Neuronal stem cell (in vitro differentiated cells): Measurements from ENCODE around the gene PAPPA2.

Experiments
- DNase-seq: peaks from one replicate; pipeline ENCODE4 v3.0.0-alpha.2; 2013; ENCODE audit warnings: low spot score
- H2AFZ ChIP-seq: one replicate; pipeline ENCODE4 v1.6.1; 2013; ENCODE audit warnings: mild to moderate bottlenecking, low read length, inconsistent platforms
- H2AK5ac ChIP-seq: 2 replicates; pipeline ENCODE4 v1.6.1; 2013; ENCODE audit warnings: low read depth, mild to moderate bottlenecking, inconsistent platforms, low read length, moderate library complexity, mixed read lengths
- H2BK120ac ChIP-seq: 2 replicates; pipeline ENCODE4 v1.6.1; 2013; ENCODE audit warnings: low read depth, mild to moderate bottlenecking, inconsistent platforms, low read length, moderate library complexity, mixed read lengths
- H2BK12ac ChIP-seq: one replicate; pipeline ENCODE4 v1.6.1; 2013; ENCODE audit warnings: low read length, inconsistent platforms
- H2BK15ac ChIP-seq: 2 replicates; pipeline ENCODE4 v1.6.1; 2013; ENCODE audit warnings: mild to moderate bottlenecking, low read length, inconsistent platforms, mixed read lengths
- H2BK5ac ChIP-seq: one replicate; pipeline ENCODE4 v1.6.1; 2013; ENCODE audit warnings: inconsistent platforms, mild to moderate bottlenecking, low read length, moderate library complexity
- H3K14ac ChIP-seq: one replicate; pipeline ENCODE4 v1.6.1; 2013; ENCODE audit warnings: low read length, inconsistent platforms
- H3K18ac ChIP-seq: 2 replicates; pipeline ENCODE4 v1.6.1; 2013; ENCODE audit warnings: low read length, inconsistent platforms
- H3K23ac ChIP-seq: 2 replicates; pipeline ENCODE4 v1.6.1; 2013; ENCODE audit warnings: low read depth, mild to moderate bottlenecking, mixed read lengths, low read length, inconsistent platforms; ENCODE audit not compliant: poor library complexity
- H3K27ac ChIP-seq: replicated peaks from 3 replicates; pipeline ENCODE4 v1.5.1; 2013; ENCODE audit warnings: low read length, inconsistent platforms
- H3K27me3 ChIP-seq, 3 experiments: 2 replicates each; pipeline ENCODE4 v1.6.1; 2013; ENCODE audit warnings: low read length in 3 of 3, mild to moderate bottlenecking in 2 of 3, inconsistent platforms in 1 of 3, low read depth in 1 of 3, mixed read lengths in 1 of 3, moderate library complexity in 1 of 3; ENCODE audit not compliant: control insufficient read depth in 3 of 3, insufficient read depth in 3 of 3
- H3K36me3 ChIP-seq, 2 donors: replicated peaks in 1 of 2; 2 replicates each; pipeline ENCODE4 v1.6.1; 2013; ENCODE audit warnings: low read length in 2 of 2; ENCODE audit not compliant: control insufficient read depth in 2 of 2, insufficient read depth in 2 of 2
- H3K4ac ChIP-seq: 2 replicates; pipeline ENCODE4 v1.6.1; 2013; ENCODE audit warnings: inconsistent platforms, mild to moderate bottlenecking, low read length, moderate library complexity
- H3K4me1 ChIP-seq, 2 donors: 1 replicate in 1 of 2; 2 replicates in 1 of 2; pipeline ENCODE4 v1.6.1; 2013; ENCODE audit warnings: low read length in 2 of 2, low read depth in 1 of 2; ENCODE audit not compliant: control insufficient read depth in 2 of 2, insufficient read depth in 1 of 2
- H3K4me2 ChIP-seq: one replicate; pipeline ENCODE4 v1.6.1; 2013; ENCODE audit warnings: mild to moderate bottlenecking, low read length, inconsistent platforms; ENCODE audit not compliant: insufficient read depth, poor library complexity, severe bottlenecking
- H3K4me3 ChIP-seq, 2 donors: 2 replicates each; pipeline ENCODE4 v1.5.1; 2013; ENCODE audit warnings: low read length in 2 of 2, mild to moderate bottlenecking in 2 of 2, inconsistent platforms in 1 of 2, moderate library complexity in 1 of 2
- H3K79me1 ChIP-seq: one replicate; pipeline ENCODE4 v1.6.1; 2013; ENCODE audit warnings: low read depth, mild to moderate bottlenecking, inconsistent platforms, low read length, moderate library complexity
- H3K9ac ChIP-seq: one replicate; pipeline ENCODE4 v1.6.1; 2013; ENCODE audit warnings: mild to moderate bottlenecking, low read depth, low read length, inconsistent platforms; ENCODE audit not compliant: poor library complexity
- H3K9me3 ChIP-seq, 2 donors: replicated peaks in 1 of 2; 2 replicates each; pipeline versions ENCODE3 to v1.6.1; 2013; ENCODE audit warnings: low read length in 2 of 2, mild to moderate bottlenecking in 2 of 2, inconsistent platforms in 1 of 2, low read depth in 1 of 2, mixed read lengths in 1 of 2, moderate library complexity in 1 of 2; ENCODE audit not compliant: control insufficient read depth in 2 of 2, insufficient read depth in 1 of 2
- H4K8ac ChIP-seq: one replicate; pipeline ENCODE4 v1.6.1; 2013; ENCODE audit warnings: low read depth, mild to moderate bottlenecking, inconsistent platforms, low read length, moderate library complexity
- H4K91ac ChIP-seq: one replicate; pipeline ENCODE4 v1.6.1; 2013; ENCODE audit warnings: low read length, low read depth, mild to moderate bottlenecking, inconsistent platforms; ENCODE audit not compliant: poor library complexity
- WGBS, 2 donors: extraction: QIAGEN DNeasy Blood & Tissue Kit; methylation state at CpG; one replicate each; pipeline ENCODE4 v1.1.7; 2013; ENCODE audit warnings: missing lambda C conversion rate in 2 of 2, mixed read lengths in 1 of 2; ENCODE audit not compliant: insufficient read length in 2 of 2, insufficient replicate concordance in 1 of 2; ENCODE audit errors: extremely low coverage in 2 of 2; 5-methylcytosine and 5-hydroxymethylcytosine counted together

The PAPPA2 gene

GRCh38 chr1:176857632-176858031 lies 394.7 kb downstream of the PAPPA2 start:
- peaks cover 0 to 2% of the 10 kb centered on the region in 2 donors for H3K4me1 ChIP-seq
- DNase-seq, result no peak

GRCh38 chr1:176858433-176858916 lies 395.5 kb downstream of the PAPPA2 start:
- Histone ChIP-seq H2BK5ac (no peak overlapping the region), H2BK120ac (no peak overlapping the region), H3K9ac (no peak overlapping the region), H3K23ac (no peak overlapping the region), H3K4me1 (peaks cover 0 to 2% of the 10 kb centered on the region in 2 donors), H4K8ac (no peak overlapping the region), H3K4ac (no peak overlapping the region), H3K9me3 (no peaks in the 10 kb centered on the region), H4K91ac (no peak overlapping the region), H3K4me2 (no peak overlapping the region), H3K4me3 (no peak overlapping the region), H3K27me3 (no peaks in the 10 kb centered on the region), H2AFZ (no peak overlapping the region), H3K79me1 (no peaks in the 10 kb centered on the region), H3K18ac (no peak overlapping the region), H3K14ac (no peak overlapping the region), H3K36me3 (no peaks in the 10 kb centered on the region), H2AK5ac (no peak overlapping the region), H3K27ac (no peak overlapping the region), H2BK15ac (no peak overlapping the region), H2BK12ac (no peak overlapping the region)
- WGBS, 2 donors, result no CpG with 5 or more reads among the region's 4 CpGs
- DNase-seq, result no peak

More at GRCh38 chr1:176857632-176858031, 394.7 kb downstream of the PAPPA2 start:
- no peaks in the 10 kb centered on the region for H3K27me3 ChIP-seq
- no peaks in the 10 kb centered on the region for H3K9me3 ChIP-seq
- no peak overlapping the region for H2BK12ac ChIP-seq
- no peak overlapping the region for H2BK15ac ChIP-seq
- H3K14ac ChIP-seq, result no peak overlapping the region
- H3K18ac ChIP-seq, result no peak overlapping the region
- no peak overlapping the region for H3K4ac ChIP-seq
- no peak overlapping the region for H3K9ac ChIP-seq
- H3K23ac ChIP-seq, result no peak overlapping the region
- H3K27ac ChIP-seq, result no peak overlapping the region
- H3K36me3 ChIP-seq, result no peaks in the 10 kb centered on the region
- no peak overlapping the region for H2BK5ac ChIP-seq
- H3K4me3 ChIP-seq, result no peak overlapping the region
- H4K8ac ChIP-seq, result no peak overlapping the region
- H4K91ac ChIP-seq, result no peak overlapping the region
- H2AFZ ChIP-seq, result no peak overlapping the region
- no peak overlapping the region for H2BK120ac ChIP-seq
- H3K79me1 ChIP-seq, result no peaks in the 10 kb centered on the region
- H2AK5ac ChIP-seq, result no peak overlapping the region
- WGBS, 2 donors, result no CpG with 5 or more reads among the region's 4 CpGs
- H3K4me2 ChIP-seq, result no peak overlapping the region

GRCh38 chr1:176863613-176864012 lies 400.6 kb downstream of the PAPPA2 start:
- Histone ChIP-seq H3K9me3 (no peaks in the 10 kb centered on the region), H3K9ac (no peak overlapping the region), H3K14ac (no peak overlapping the region), H2BK12ac (no peak overlapping the region), H4K91ac (no peak overlapping the region), H3K4me3 (no peak overlapping the region), H2AK5ac (no peak overlapping the region), H3K18ac (no peak overlapping the region), H3K4ac (no peak overlapping the region), H3K27ac (no peak overlapping the region), H2AFZ (no peak overlapping the region), H3K4me1 (no peaks in the 10 kb centered on the region), H3K27me3 (no peaks in the 10 kb centered on the region), H3K36me3 (no peaks in the 10 kb centered on the region), H2BK15ac (no peak overlapping the region), H2BK5ac (no peak overlapping the region), H3K23ac (no peak overlapping the region), H2BK120ac (no peak overlapping the region), H4K8ac (no peak overlapping the region), H3K79me1 (no peaks in the 10 kb centered on the region), H3K4me2 (no peak overlapping the region)
- DNase-seq, result no peak
- WGBS, 2 donors, result no CpG with 5 or more reads among the region's 4 CpGs

- H3K27me3 ChIP-seq, result no peaks in the 10 kb centered on the region
- no peak overlapping the region for H2BK15ac ChIP-seq
- H3K4me3 ChIP-seq, result no peak overlapping the region
- no peak overlapping the region for H2AK5ac ChIP-seq
- no CpG with 5 or more reads among the region's 9 CpGs for WGBS, 2 donors
- H3K4me2 ChIP-seq, result no peak overlapping the region
- no peak overlapping the region for H3K18ac ChIP-seq
- no peak overlapping the region for H2BK5ac ChIP-seq
- H3K27ac ChIP-seq, result no peak overlapping the region
- no peak overlapping the region for H3K4ac ChIP-seq
- H4K8ac ChIP-seq, result no peak overlapping the region
- no peaks in the 10 kb centered on the region for H3K4me1 ChIP-seq
- no peak overlapping the region for H2BK120ac ChIP-seq
- no peaks in the 10 kb centered on the region for H3K79me1 ChIP-seq
- H3K9me3 ChIP-seq, result no peaks in the 10 kb centered on the region
- DNase-seq, result no peak
- no peak overlapping the region for H4K91ac ChIP-seq
- H2BK12ac ChIP-seq, result no peak overlapping the region
- no peak overlapping the region for H3K14ac ChIP-seq
- no peak overlapping the region for H3K9ac ChIP-seq
- no peak overlapping the region for H2AFZ ChIP-seq
- H3K36me3 ChIP-seq, result no peaks in the 10 kb centered on the region
- H3K23ac ChIP-seq, result no peak overlapping the region
Measured at GRCh38 chr1:176864211-176864610, 401.2 kb downstream of the PAPPA2 start.
